Activated T-cell treated with anti-CD3 and anti-CD28 coated beads, Interleukin-2, amount 50 U/mL, for 48 hours (primary cell): ENCODE data around the gene SEZ6L2.
"Not testable (repeated sequence)": the region's sequence is repeated elsewhere in the genome, so short reads cannot be mapped to it uniquely, and the experiment has no call there.

ENCODE experiments used
- DNase-seq, 2 experiments: peaks; one replicate each; pipeline ENCODE4 v3.0.0-alpha.2; 2020

Gene SEZ6L2

DNA sequence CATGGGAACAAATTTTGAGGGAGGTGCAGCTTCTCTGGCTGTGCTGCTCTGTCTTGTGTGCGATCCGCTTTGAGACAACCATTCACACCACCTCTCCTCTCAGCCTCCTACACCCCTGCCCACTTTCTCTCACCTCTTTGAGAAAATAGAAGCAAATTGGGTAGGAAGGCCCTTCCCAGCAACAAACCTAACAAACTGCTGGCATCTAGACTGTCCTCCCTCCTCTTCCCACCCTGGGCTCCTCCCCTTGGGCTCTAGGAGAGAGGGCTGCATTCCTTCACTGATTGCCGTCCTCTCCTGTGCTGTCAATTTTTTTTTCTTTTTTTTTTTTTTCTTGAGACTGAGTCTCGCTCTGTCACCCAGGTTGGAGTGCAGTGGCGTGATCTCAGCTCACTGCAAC lies 49.8 kb downstream of the SEZ6L2 start:
- DNase-seq = no peak

DNA sequence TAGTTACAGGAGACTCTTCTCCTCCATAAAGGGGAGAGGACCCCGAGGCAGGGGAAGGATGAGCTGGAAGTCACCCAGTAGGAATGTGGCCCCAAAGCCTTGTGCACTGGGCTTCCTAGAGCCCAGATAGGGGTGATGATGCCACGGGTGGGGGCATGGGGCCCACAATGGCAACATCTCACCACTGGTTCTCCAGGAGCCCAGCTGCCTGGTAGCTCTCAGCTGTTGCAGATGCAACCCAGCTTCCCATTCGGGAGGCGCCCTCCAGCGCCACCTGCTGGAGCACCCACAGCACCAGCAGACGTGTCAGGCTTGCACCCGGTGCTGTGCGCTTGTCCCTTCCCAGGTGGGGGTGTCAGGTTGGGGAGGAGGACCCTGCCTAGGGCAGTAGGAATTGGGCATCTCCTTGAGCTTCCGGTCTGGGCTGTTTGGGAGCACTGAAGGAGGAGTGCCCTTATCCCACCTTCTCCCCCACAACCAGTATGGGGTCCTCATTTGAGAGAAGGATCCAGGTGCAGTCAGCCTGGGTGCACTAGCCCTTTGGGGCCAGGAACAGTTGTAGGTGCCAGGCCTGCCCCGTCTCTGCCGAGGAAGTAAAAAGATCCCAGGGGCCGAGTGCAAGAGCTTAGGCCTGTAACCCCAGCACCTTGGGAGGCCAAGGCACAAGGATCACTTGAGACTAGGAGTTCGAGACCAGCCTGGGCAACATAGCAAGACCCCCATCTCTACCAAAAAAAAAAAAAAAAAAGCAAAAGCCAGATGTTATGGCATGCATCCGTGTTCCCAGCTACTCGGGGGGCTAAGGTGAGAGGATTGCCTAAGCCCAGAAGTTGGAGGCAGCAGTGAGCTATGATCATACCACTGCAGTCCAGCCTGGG lies 50.7 kb downstream of the SEZ6L2 start:
- peak; percentile 86 to 89 for DNase-seq

DNA sequence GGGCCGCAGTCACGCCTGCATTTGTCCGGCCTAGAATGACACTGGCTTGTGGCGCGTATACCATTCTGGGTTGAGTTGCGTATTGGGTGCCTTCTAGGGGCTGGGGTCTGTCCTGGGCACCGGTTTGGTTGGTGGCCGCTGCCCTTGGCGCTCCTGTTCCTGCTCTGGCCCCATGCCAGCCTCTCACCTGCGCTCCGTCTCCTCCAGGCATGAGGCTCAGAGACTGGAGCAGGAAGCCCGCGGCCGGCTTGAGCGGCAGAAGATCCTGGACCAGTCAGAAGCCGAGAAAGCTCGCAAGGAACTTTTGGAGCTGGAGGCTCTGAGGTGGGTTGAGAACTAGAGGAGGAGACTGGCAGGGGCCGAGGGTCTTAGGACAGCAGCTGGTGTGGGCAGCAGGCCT lies 53.7 kb downstream of the SEZ6L2 start:
- no peak for DNase-seq

DNA sequence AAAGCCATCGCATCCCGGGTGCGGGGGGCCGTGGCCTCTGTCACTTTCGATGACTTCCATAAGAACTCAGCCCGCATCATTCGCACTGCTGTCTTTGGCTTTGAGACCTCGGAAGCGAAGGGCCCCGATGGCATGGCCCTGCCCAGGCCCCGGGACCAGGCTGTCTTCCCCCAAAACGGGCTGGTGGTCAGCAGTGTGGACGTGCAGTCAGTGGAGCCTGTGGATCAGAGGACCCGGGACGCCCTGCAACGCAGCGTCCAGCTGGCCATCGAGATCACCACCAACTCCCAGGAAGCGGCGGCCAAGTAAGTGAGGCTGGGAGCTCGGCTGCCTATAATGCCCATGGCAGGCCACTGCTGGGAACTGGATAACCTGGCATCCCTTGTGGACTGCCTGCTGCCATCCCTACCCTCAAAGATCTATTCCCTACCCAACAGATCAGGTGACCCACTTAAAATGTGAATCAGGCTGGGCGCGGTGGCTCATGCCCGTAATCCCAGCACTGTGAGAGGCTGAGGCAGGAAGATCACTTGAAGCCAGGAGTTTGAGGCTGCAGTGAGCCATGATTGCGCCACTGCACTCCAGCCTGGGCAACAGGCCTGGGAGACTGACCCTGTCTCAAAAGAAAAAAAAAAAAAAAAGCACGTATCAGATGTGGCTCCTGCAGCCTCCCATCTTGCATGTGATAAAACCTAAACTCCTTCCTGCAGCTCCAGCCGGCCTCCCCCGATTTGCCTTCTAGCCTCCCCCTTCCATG lies 54.6 kb downstream of the SEZ6L2 start:
- DNase-seq = no peak

DNA sequence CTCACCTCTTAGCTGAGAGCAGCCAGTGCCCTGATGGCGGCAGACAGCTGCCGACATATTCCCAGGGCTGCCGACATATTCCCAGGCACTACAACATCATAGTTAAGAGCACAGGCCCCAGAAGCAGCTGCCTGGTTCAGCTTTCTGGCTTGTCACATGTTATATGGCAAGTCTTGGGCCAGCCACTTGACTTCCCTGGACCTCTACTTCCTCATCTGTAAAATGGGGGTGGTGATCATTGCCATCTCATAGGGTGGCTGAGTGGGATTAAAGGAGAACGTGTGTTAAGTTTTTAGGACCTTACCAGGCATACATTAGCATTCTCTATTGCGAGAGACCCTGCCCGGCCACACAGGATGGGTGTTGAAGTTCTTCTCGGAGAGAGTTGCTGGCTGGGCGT lies 55.4 kb downstream of the SEZ6L2 start:
- DNase-seq = no peak

DNA sequence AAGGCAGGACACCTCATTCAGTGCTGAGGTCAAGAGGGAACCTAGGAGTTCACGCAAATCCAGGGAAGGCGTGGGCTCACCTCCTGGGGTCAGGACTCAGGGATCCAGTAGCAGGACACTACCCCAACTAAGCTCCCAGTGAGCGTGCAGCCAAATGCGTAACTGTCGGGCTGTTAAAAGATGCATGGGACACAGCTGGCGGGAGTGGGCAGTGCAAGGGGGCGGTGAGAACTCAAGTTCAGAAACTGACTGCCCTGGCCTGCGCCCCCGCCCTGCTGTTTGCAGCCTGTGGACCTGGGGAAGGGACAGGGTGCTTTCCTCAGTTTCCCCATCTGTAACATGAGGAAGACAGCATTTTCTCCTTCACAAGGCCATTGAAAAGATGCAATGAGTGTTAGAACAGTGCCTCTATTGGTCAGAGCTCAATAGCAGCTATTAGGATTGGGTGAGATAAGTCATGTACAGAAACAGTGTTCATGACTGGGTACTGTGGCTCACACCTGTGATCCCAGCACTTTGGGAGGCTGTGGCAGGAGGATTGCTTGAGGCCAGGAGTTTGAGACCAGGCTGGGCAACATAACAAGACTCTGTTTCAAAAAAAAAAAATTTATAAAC lies 56.5 kb downstream of the SEZ6L2 start:
- no peak for DNase-seq

DNA sequence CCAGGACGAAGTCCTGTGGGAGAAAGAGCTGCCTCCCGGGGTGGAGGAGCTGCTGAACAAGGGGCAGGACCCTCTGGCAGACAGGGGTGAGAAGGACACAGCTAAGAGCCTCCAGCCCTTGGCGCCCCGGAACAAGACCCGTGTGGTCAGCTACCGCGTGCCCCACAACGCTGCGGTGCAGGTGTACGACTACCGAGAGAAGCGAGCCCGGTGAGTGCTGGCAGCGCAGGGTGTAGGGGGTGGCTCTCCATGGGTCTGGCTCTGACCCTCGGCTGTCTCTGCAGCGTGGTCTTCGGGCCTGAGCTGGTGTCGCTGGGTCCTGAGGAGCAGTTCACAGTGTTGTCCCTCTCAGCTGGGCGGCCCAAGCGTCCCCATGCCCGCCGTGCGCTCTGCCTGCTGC lies 57.7 kb downstream of the SEZ6L2 start:
- no peak for DNase-seq

DNA sequence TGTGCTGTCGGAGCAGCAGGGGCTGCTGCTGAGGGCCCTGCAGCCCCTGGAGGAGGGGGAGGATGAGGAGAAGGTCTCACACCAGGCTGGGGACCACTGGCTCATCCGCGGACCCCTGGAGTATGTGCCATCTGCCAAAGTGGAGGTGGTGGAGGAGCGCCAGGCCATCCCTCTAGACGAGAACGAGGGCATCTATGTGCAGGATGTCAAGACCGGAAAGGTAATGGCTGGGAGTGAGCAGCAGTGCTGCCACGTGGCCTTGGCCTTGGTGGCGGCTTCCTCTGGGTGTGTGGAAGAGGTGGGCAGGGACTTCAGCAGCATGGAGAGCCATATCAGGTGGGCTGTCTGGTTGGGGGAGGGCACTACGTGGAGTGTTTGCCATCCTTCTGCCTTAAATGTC lies 59.1 kb downstream of the SEZ6L2 start:
- no peak for DNase-seq

DNA sequence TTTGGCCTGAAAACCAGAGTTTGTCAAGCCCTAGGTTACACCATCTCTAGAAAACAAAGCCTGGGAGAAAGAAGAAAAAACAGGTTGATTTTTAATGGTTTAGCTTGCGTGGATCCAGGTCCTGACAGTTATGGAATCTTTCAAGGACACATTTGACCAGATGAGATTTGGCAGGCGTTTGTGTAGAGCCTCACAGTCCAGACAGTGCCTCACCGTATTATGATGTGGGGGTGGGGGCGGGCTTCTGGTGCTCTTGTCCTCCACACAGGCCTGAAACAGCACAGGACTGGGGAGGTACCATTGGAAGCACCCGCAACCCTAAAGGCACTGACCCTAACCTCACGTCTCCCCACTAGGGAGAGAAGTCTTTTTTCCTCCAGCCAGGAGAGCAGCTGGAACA lies 59.5 kb downstream of the SEZ6L2 start:
- no peak for DNase-seq

DNA sequence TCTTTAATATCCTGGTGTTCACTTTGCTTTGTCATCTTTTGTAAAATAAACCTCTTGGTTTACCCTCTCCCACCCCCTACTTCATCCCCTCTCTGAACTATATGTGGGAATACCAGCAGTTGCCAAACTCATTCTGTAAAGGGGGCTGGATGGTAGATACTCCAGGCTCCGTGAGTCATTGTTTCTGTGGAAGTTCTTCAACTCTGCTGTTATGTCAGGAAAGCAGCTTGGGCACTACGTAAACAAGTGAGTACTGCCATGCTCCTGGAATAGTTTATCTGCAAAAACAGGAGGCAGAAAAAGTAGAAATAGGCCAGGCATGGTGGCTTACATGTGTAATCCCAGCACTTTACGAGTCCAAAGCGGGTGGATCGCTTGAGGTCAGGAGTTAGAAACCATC lies 61.5 kb downstream of the SEZ6L2 start:
- no peak for DNase-seq

DNA sequence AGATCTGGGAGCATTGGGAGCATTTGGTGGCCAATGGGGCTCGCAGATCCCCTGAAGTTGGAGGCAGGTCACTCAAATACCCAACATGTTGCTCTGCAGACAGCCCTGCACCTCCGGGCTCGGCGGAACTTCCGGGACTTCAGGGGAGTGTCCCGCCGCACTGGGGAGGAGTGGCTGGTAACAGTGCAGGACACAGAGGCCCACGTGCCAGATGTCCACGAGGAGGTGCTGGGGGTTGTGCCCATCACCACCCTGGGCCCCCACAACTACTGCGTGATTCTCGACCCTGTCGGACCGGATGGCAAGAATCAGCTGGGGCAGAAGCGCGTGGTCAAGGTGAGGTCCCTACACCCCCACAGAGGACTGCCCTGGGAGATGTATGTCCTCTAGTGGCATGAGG lies 62.7 kb downstream of the SEZ6L2 start:
- no peak for DNase-seq

DNA sequence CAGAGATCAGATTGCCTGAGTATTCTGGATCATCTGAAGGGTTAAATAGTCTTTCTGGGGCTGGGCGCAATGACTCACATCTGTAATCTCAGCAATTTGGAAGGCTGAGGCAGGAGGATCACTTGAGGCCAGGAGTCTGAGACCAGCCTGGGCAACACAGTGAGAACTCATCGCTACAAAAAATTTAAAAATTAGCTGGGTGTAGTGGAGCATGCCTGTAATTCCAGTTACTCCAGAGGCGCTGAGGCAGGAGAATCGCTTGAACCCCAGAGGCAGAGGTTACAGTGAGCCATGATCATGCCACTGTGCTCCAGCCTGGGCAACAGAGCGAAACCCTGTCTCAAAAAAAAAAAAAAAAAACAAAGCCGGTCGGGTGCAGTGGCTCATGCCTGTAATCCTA lies 63.4 kb downstream of the SEZ6L2 start:
- DNase-seq = no peak

DNA sequence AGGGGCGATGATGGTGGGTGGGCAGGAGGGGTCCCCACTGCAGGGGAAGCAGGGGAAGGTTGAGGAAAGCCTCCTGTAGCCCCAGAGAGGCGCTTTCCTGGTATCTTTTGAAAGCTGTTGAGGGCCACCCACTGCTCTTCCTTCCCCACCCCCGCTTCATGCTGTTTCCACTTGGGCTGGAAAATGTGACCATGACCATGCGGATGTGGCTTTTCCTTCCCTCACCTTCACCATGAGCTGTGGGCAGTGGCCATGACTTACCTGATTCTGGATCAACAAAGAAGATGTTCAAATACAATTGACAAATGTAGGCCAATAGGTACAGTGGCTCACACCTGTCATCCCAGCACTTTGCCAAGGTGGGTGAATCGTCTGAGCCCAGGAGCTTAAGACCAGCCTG lies 65.3 kb downstream of the SEZ6L2 start:
- DNase-seq = peak in 1 of 2 experiments; percentile 38

DNA sequence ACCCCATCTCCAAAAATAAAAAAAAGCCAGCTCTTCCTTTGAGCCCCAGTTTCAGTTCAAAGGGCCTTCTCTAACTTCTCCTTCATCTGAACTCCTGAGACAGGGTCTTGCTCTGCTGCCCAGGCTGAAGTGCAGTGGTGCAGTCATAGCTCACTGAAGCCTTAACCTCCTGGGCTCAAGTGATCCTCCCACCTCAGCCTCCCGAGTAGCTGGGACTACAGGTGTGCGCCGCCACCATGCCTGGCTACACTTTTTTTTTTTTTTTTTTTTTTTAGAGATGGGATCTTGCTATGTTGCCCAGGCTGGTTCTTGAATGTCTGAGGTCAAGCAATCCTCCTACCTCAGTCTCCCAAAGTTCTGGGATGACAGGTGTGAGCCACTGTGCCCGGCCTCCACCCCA lies 66.1 kb downstream of the SEZ6L2 start:
- not testable (repeated sequence) for DNase-seq

DNA sequence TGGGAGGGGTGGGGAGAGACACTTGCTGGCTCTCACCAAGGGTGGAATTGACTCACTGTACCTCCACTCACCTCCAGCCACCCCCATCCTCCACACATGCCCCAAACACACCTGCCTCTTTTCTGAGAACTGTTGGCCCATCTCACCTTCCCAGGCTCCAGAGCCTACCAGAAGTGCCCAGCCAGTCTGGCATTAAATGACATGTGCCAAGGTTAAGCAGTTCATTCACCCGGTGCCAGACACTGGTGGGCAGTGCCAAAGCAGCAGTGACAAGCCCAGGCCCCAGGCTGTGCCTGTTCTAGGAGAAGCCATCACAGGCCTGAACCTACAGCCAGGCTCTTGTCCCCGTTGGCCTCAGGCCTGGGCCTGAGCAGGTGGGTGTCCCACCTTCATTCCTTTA lies 67.9 kb downstream of the SEZ6L2 start:
- DNase-seq = no peak

DNA sequence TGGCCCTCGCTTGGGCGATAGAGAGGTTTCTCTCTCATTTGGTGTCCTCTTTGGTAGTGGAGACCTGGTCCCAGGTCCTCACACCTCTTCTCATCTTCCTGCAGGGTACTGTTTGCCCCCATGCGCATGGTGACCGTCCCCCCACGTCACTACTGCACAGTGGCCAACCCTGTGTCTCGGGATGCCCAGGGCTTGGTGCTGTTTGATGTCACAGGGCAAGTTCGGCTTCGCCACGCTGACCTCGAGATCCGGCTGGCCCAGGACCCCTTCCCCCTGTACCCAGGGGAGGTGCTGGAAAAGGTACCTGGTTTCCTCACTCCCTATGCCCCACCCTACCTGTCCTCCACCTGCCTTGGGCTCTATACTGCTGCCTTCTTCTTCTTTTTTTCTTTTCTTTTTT lies 68.6 kb downstream of the SEZ6L2 start:
- no peak for DNase-seq

DNA sequence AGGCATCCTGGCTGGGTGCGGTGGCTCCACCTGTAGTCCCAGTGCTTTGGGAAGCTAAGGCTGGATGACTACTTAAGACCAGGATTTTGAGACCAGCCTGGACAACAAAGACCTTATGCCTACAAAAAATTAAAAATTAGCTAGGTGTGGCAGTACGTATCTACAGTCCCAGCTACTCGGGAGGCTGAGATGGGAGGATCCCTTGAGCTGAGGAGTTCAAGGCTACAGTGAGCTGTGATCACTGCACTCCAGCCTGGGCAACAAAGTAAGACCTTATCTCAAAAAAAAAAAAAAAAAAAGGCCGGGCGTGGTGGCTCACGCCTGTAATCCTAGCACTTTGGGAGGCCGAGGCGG lies 73.0 kb downstream of the SEZ6L2 start:
- peak in 1 of 2 experiments; percentile 21 for DNase-seq

DNA sequence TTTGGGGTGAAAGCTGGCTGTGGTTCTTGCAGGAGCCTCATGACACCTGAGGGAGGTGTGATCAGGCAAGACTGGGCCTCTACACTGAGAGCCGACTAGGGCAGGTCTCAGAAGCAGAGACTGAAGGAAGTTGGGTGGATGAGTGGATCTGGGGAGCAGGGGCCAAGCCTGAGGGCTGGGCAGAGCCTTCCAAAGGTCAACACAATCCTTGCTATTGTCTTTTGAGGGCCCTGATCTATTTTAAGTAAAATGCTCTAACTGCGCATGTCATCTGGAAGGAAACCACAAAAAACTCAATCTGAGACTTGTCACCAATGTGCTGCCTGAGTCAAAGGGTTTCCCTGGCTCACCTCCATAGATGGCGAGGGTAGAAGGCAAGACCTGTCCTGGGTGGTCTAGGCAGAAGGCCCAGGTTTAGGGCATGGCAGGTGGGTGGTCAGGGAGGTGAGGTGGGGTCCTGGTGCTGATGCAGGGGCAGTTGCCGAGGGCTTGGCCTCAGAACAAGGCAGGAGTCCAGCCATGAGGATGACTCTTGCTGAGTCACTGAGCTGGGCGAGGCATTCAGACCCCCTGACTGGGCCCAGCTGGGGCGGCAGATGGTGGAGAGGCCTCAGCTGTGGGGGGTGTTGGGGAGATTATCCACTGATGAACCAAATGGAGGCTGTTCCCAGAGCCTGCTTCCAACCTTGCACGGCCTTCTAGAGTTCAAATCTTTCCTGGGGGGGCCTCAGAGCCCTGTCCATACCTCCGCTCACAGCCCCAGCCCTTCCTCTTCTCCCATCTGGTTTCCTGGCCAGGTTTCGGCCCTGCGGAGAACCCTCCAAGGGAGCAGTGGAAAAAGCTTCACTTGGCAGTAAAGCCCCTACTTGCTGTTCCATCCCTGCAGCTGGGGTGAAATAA lies 74.0 kb downstream of the SEZ6L2 start:
- peak; percentile 78 for DNase-seq

DNA sequence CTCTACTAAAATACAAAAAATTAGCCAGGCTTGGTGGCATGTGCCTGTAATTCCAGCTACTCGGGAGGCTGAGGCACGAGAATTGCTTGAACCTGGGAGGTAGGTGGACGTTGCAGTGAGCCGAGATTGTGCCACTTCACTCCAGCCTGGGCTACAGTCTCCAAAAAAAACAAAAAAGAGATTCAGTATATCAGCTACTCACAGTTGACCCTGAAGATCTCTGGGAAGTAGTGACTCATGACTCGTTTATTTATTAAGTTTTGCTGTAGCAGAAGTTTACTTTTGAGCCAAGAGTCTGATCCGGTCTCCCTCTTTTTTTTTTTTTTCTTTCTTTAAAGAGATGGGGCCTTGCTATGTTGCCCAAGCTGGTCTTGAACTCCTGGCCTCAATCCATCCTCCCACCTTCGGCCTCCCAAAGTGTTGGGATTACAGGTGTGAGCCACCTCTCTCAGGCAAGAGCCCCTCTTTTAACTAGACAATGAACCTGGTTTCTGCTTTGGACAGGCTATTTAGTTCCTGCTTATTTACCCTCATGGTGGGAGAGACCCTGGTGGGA lies 74.7 kb downstream of the SEZ6L2 start:
- DNase-seq = no peak

DNA sequence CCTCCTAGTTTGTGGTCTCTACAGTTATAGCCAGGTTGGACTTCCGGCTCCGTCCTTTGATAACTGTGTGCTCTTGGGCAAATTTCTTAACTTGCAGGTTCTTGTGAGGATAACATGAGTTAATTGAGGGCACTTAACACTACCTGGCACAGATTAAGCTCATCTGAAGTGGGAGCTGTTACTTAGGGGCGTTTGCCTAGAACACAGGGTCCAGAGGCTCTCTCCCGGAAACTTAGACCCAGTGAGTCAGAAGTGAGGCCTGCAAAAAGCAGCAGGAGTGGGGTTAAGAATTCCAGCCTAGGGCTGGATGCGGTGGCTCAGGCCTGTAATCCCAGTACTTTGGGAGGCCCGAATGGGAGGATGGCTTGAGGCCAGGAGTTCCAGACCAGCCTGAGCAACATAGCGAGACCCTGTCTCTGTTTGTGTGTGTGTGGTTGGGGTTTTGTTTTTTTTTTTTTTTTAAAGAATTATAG lies 77.7 kb downstream of the SEZ6L2 start:
- DNase-seq = no peak
